ENCODE results near the gene DSCAM. TPM values are rescaled to one million over a fixed set of nuclear protein-coding genes. Genes with fewer than 3 reads are reported as not detected.

Gene DSCAM
- total RNA-seq, 1 experiment from 2014 or later = not detected

DNA sequence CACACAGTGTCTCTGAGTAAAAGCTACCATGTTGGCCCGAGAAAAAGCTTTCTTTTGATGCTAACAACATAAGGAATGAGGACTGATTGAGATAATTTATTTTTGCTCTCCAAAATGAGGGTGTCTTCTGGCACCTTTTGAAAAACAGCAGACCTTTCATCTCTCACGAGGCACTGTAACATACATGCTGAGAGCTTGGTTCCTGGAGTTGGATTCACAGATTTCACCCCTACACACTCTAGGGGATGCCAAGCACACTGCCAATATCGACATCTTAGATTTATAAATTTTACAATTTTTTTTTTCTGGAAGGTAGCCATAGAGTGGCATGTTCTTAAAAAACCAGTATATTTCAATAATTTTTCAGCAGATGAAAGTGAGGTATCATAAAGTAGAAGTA, 408.3 kb downstream of the DSCAM start:
- Histone ChIP-seq H3K4me3 (replicated peaks in 1 of 2; ENCODE audit: low read depth in 1 of 2, low read length in 2 of 2) (no peak overlapping the region), H3K27me3 (ENCODE audit: insufficient read depth, low read length) (no peaks in the 10 kb centered on the region), H2AFZ (ENCODE audit: low read depth, low read length, poor library complexity, severe bottlenecking) (no peak overlapping the region), H3K27ac (ENCODE audit: low read depth, low read length) (no peak overlapping the region), H3K79me2 (ENCODE audit: insufficient read depth, low read length) (no peaks in the 10 kb centered on the region), H3K4me2 (ENCODE audit: low read length) (no peak overlapping the region), H4K20me1 (ENCODE audit: insufficient read depth) (no peaks in the 10 kb centered on the region), H3K9me2 (ENCODE audit: insufficient read depth) (no peaks in the 10 kb centered on the region), H3K9ac (ENCODE audit: low read length) (no peak overlapping the region), H3K36me3 (ENCODE audit: control insufficient read depth in 1 of 2, insufficient read depth in 2 of 2, low read length in 2 of 2) (no peaks in the 10 kb centered on the region), H3K9me3 (ENCODE audit: control insufficient read depth in 1 of 2, insufficient read depth in 1 of 2, low read depth in 1 of 2, low read length in 2 of 2) (peaks cover 27 to 33% of the 10 kb centered on the region in 2 experiments; a peak in 2 of 4 replicates), H3K4me1 (ENCODE audit: control insufficient read depth in 1 of 2, insufficient read depth in 2 of 2, low read length in 2 of 2) (no peaks in the 10 kb centered on the region)
- TF ChIP-seq ATF3 (IDR thresholded peaks at IDR 0.05) (no peak), ZNF274 (IDR thresholded peaks at IDR 0.05; ENCODE audit: low read depth, low read length) (no peak), MAX (IDR thresholded peaks at IDR 0.05) (no peak), REST (IDR thresholded peaks at IDR 0.05; ENCODE audit: low read depth) (no peak), ZBTB33 (IDR thresholded peaks at IDR 0.05; ENCODE audit: extremely low read depth, insufficient replicate concordance, low read length) (no peak), CBX3 (IDR thresholded peaks at IDR 0.05; ENCODE audit: low read depth) (no peak), POLR2AphosphoS5 (IDR thresholded peaks at IDR 0.05; ENCODE audit: low read depth, low read length) (no peak)
- RAD21 ChIA-PET (ENCODE audit: low non-redundant PET in 1 of 2, low total read pairs in 2 of 2, uncharacterized antibody in 2 of 2, unreplicated experiment in 2 of 2) = no interaction called here
- intact Hi-C loops (cut with micrococcal nuclease) = no loop called here
- CTCF ChIA-PET = no interaction called here
- DNase-seq (ENCODE audit: low read depth, low spot score) = no peak
- BruUV-seq (replicated peaks) = no TSS peak
- no peak for ATAC-seq
- POLR2A ChIA-PET = no interaction called here

Data from HCT116 (cell line).